Liver (tissue), 3 donors: ENCODE data around the gene FAM204A.

ENCODE experiments used
- CTCF ChIP-seq: fragments of 150-350 bp; IDR thresholded peaks from 2 replicates; pipeline ENCODE4 v1.5.1; 2017; ENCODE audit warnings: improper control_type of control experiment, low read depth, low read length; ENCODE audit not compliant: missing input control
- EGR1 ChIP-seq, 2 donors: IDR thresholded peaks; 2 replicates each; pipeline ENCODE4 v1.6.1; 2016 to 2018; ENCODE audit warnings: antibody characterized with exemption in 2 of 2, low read depth in 2 of 2
- FOXA1 ChIP-seq: IDR thresholded peaks from 2 replicates; pipeline ENCODE4 v1.6.1; 2016; ENCODE audit warnings: antibody characterized with exemption
- FOXA2 ChIP-seq: IDR thresholded peaks from 2 replicates; pipeline ENCODE4 v1.6.1; 2016; ENCODE audit warnings: antibody characterized with exemption
- JUND ChIP-seq, 2 donors: IDR thresholded peaks; 2 replicates each; pipeline ENCODE4 v1.6.1; 2016; ENCODE audit warnings: antibody characterized with exemption in 2 of 2
- REST ChIP-seq: IDR thresholded peaks from 2 replicates; pipeline ENCODE4 v1.6.1; 2016; ENCODE audit warnings: antibody characterized with exemption, mild to moderate bottlenecking
- RXRA ChIP-seq, 2 donors: IDR thresholded peaks; 2 replicates each; pipeline ENCODE4 v1.6.1; 2017 to 2018; ENCODE audit warnings: antibody characterized with exemption in 2 of 2, mild to moderate bottlenecking in 1 of 2
- SP1 ChIP-seq: IDR thresholded peaks from 2 replicates; pipeline ENCODE4 v1.6.1; 2018; ENCODE audit warnings: antibody characterized with exemption, mild to moderate bottlenecking
- TAF1 ChIP-seq: conservative IDR thresholded peaks from 2 replicates; pipeline ENCODE4 v1.6.1; 2016; ENCODE audit warnings: antibody characterized with exemption, mild to moderate bottlenecking
- YY1 ChIP-seq: IDR thresholded peaks from 2 replicates; pipeline ENCODE4 v1.6.1; 2016; ENCODE audit warnings: antibody characterized with exemption, mild to moderate bottlenecking
- donor health status: healthy.
- donor health status: healthy.

GRCh38 chr10:118374404-118374803, 32.3 kb upstream of the FAM204A start:
- TF ChIP-seq CTCF = no peak
- TF ChIP-seq TAF1 = no peak
- no peak for TF ChIP-seq FOXA1
- TF ChIP-seq YY1 = no peak
- TF ChIP-seq FOXA2 = no peak
- no peak for TF ChIP-seq EGR1 (IDR thresholded peaks at IDR 0.05; ENCODE audit: low read depth in 2 of 2)
- no peak for TF ChIP-seq JUND (IDR thresholded peaks at IDR 0.05)
- no peak for TF ChIP-seq SP1
- no peak for TF ChIP-seq RXRA (IDR thresholded peaks at IDR 0.05)
- no peak for TF ChIP-seq REST
